HG02943 (cell line): ENCODE data around the gene FAM118A.
"Not testable (repeated sequence)": the region's sequence is repeated elsewhere in the genome, so short reads cannot be mapped to it uniquely, and the experiment has no call there.

ENCODE experiments used
- ATAC-seq: cut with Tn5 transposase; IDR thresholded peaks from one replicate; pipeline ENCODE4 v1.9.1; 2021; ENCODE audit warnings: mild to moderate bottlenecking, low read depth, moderate library complexity; ENCODE audit not compliant: unreplicated experiment

FAM118A gene

GRCh38 chr22:45308391-45308956 is 1.3 kb upstream of the FAM118A start:
- ATAC-seq = no peak

DNA sequence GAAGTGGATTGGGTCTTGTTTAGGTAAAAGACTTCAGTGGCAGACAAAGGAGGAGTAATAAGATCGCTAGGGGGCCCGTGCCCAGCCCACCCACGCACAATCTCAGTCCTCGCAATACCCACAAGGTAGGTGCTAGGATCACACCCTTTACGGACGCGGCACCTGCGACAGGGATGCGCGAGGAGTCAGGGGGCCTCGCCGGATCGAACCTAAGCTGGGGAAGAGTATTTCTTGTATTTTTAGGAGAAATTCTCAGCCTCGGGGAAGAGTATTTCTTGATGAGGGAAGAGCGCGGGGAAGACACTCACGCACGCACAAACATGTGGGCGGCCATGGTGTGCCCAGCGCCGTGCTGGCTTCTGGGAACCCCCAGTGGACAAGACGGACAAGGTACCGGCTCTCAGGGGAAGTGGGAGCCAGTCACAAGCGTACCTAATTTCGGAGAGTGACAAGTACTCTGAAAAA is 745 bp upstream of the FAM118A start:
- ATAC-seq = no peak

- ATAC-seq = no peak
Observed at GRCh38 chr22:45310331-45310976, 720 bp downstream of the FAM118A start.

- no peak for ATAC-seq
Observed at GRCh38 chr22:45310977-45311531, 1.3 kb downstream of the FAM118A start.

DNA sequence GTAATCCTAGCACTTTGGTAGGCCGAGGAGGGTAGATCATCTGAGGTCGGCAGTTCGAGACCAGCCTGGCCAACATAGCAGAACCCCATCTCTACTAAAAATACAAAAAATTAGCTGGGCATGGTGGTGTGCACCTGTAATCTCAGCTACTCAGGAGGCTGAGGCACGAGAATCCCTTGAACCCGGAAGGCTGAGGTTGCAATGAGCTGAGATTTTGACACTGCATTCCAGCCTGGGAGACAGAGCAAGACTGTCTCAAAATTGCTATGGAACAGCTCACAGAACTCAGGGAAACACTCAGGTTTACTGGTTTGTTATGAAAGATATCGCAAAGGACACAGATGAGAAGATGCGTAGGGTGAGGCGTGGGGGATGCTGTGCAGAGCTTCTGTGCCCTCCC is 2.7 kb downstream of the FAM118A start:
- ATAC-seq = no peak

DNA sequence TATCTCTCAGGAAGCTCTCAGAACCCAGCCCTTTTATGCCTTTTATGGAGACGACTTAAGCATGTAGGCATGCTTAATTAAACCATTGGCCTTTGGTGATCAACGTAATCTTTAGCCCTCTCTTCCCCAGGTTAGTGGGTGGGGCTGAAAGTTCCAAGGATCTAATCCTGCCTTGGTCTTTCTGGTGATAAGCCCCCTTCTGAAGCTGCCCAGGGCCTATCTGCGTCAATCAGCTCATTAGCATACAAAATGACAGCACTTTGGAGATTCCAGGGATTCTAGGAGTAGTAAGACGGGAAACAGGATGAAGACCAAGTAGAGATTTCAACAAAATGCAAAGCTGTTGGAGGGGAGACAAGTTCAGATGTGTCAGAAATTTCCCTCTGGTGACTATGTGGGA is 3.1 kb downstream of the FAM118A start:
- no peak for ATAC-seq

DNA sequence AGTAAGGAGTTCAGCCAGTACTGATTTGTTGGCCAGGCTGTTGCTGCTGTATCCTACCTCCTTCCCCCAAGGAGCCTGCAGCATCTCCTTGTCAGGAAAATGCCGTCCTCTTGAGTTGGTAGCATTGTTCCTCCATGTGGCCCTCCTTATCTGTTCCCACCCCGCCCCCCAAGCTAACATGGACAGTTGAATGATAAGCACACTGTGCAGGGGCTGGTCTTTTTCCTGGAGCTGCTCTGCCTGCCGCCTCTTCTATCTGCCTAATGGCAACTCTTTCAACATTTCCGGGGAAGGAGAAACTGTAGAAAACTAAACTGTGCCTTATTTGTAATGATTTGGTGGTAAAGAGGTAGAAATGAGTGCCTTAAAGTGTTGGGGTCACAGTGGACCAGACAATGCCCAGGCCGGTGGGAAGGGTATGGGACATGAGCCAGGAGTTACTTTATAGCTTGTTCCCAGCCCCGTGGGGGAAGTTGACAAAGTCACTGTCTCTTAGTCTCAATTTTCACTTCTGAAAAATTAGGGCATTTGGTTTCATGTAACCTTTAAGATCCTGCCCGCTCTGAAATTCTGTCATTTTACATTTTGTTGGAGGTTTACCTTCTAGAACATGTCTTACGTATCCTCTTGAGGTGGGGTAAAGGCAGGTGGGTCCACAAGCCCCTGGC is 4.5 kb downstream of the FAM118A start:
- ATAC-seq = no peak

GRCh38 chr22:45314786-45315185 is 5.1 kb downstream of the FAM118A start:
- ATAC-seq = no peak

DNA sequence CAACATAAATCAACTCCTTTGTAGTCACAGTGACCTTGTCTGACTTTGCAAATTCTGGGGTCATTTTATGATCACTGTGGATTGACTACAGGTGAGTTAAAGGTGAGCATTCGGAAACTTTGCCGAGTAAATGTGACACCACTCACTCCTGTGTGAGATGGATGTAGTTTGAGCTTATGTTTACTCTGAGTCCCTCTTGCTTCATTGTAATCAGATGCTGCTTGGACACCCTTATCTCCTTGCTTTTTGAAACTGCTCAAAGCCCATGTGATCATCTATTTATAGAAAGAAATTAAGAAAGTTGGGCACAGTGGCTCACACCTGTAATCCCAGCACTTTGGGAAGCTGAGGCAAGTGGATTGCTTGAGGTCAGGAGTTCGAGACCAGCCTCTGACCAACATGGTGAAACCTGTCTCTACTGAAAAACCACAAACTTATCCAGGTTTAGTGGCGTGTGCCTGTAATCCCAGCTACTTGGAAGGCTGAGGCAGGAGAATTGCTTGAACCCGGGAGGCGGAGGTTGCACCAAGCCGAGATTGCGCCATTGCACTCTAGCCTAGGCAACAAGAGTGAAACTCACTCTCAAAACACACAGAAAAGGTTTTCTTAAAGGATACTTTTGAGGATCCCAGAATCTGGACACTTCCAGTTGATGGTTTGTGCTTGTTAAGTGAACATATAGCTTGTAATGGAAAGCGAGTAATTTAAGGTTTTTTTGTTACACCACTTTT is 7.2 kb downstream of the FAM118A start:
- no peak for ATAC-seq

GRCh38 chr22:45317551-45318167 is 7.9 kb downstream of the FAM118A start:
- no peak for ATAC-seq

DNA sequence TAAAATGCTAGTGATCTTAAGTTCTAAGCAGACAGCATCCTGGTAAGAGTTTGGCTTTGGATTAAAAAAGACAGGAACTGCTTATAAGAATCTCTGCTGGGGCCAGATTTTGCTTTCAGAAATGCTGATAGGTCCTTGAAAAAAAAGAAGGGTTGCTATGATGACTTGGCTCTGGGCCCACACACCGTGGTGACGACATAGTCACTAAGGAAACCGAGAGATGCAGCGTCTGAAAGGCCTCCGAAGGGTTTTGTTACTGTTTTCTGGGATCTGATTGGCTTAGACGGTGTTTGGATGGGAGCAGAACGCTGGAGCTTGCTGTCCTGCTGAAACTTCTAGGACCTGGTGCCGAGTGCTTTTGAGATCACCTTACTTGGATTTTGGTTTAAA is 8.4 kb downstream of the FAM118A start:
- ATAC-seq = no peak

- no peak for ATAC-seq
Observed at GRCh38 chr22:45318558-45319323, 9.0 kb downstream of the FAM118A start.

- no peak for ATAC-seq
Observed at GRCh38 chr22:45319324-45319685, 9.6 kb downstream of the FAM118A start.

GRCh38 chr22:45320357-45320976 is 10.7 kb downstream of the FAM118A start:
- no peak for ATAC-seq

DNA sequence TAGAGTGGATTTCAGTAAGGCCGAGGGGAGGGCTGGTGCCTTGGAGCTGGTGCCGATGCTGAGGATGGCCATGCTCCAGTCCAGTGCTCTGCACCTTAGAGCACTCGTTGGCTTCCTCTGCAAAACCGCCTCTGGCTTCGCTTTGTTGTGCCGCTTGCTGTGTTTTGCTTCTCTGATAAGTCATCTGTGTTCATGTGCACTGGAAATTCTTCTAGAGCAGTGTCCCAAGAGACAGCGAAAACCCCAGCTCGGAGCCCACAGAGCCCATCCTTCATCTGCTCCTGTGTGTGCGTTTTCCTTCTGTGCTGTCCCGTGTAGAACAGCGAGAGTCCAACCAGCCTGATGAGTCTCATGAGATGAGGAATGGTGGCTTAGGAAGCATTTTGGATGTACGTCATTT is 12.1 kb downstream of the FAM118A start:
- ATAC-seq = no peak

- no peak for ATAC-seq
Observed at GRCh38 chr22:45322873-45323525, 13.3 kb downstream of the FAM118A start.

GRCh38 chr22:45323695-45324094 is 14.0 kb downstream of the FAM118A start:
- ATAC-seq = no peak

DNA sequence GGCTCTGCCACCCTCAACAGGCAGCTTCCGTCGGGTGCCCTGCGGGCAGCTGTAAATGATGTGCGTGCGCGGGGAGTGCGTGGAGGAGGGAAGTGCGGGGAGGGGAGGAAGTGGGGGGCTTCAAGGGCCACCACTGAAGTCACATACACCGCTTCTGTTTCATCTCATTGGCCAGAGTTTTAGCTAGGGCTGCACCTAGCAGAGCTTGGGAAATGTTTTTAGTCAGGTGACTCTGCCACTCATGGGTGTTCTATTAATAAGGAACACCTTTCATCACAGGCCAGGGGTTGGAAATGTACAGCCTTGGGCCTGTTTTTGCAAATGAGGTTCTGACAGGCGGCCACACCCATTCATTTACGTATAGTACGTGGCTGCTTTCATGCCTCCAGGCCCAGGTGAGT is 14.6 kb downstream of the FAM118A start:
- no peak for ATAC-seq

DNA sequence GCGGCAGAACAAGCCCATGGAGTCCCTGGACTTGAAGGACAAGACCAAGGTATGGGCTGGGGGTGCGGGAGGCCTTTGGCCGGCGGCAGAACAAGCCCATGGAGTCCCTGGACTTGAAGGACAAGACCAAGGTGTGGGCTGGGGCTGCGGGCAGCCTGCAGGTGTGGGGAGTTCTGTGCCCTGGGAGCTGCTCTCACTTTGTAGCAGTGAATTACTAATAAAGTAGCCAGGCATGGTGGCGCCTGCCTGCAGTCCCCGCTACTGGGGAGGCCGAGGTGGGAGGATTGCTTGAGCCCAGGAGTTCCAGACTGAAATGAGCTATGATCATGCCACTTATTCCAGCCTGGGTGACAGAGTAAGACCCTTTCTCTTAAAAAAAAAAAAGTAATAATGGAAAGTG is 18.5 kb downstream of the FAM118A start:
- not testable (repeated sequence) for ATAC-seq
